GM19025 (cell line): ENCODE results near the gene UST.

Experiments
- ATAC-seq: cut with Tn5 transposase; IDR thresholded peaks from one replicate; pipeline ENCODE4 v1.9.1; 2021; ENCODE audit warnings: mild to moderate bottlenecking, low read depth, moderate library complexity; ENCODE audit not compliant: unreplicated experiment

The UST gene

DNA sequence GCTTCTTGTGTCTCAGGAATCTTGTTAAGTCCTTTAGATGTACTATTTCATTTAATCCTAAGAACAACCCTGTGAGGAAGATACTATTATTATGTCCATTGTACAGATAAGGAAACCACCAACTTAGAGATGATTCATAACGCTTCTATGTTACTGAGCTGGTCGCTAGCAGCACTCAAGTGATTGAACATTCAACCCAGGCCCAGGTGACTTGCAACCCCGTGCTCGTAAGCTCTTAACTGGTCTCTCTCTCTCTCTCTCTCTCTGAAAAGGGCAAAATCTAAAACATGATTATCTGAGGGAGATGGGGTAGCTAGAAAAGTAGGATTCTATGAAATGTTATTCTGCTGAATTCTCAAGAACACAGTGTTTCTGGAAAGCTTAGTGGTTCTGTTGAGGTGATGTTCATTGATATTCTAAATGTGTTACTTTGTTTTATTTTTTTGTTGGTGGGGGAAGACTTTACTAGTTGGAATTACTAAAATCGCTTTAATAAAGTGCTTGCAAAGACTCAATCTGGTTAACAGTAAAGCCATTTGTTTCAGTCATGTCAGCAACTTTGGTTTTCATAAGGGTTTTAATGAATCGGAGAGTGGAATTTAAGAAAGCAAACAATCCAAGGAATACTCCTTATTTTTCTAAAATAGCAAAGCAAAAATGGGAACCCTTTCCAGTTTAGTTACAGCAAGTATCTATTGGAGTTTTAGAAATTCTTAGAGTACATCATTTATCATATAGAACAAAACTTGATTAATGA, 305.7 kb downstream of the UST start:
- ATAC-seq: no peak

DNA sequence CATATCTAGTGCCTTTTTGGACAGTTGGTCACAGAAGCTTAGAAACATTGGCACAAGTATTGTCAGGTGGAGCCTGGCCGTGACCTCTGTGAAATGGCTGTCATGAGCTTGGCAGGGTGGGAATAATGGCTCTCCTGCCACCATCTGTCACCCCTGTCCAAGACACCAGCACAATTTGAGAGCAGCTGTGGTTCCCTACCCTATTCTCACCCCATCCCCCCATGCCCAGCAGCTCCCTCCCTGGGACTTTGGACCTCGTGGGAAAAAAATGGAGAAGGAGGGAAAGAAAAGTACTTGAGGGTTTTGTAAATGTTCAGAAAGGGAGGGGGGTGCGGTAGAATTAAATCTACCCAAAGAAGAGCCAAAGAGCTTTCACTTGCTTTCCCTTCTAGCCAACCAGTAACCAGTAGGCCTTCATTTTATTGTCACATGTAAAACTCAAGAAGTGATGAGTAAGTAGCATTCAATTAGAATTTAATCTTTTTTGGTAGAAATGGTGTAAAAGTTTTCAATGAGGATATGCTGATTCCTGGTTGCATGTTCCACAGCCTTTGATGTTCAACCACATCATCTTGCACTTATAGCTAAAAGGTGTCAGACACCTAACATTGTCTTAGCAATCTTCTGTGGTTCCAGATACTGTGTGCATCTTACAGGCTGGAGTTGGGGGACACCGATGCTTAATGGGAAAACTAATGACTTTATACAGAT, 307.2 kb downstream of the UST start:
- no peak for ATAC-seq

DNA sequence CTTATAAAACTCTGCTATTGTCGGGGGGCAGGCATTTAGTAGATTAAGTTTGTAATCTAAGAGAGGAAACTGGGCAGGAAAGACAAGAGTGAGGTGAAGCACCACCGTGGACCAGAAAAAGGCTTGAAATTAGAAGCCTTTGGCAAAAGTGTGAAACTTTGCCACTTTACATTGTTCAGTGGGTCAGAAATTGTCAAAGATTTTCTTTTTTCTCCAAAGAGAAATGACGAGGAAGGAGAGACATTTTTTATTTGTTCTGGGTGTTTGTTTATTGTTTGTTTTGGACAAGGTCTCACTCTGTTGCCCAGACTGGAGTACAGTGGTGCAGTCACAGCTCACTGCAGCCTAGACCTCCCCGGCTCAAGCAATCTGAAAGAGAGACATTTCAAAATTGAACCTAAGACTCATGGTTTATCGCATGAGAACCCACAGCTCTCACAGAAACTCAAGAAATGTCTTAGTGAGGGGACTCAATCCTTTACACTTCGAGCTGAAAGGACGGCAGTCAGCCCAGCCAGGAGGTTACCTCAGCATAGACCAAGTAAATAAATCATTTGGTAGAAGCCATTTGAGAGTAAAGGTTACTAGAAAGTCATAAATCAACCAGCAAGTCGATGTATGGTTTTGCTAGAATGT, 307.8 kb downstream of the UST start:
- no peak for ATAC-seq

DNA sequence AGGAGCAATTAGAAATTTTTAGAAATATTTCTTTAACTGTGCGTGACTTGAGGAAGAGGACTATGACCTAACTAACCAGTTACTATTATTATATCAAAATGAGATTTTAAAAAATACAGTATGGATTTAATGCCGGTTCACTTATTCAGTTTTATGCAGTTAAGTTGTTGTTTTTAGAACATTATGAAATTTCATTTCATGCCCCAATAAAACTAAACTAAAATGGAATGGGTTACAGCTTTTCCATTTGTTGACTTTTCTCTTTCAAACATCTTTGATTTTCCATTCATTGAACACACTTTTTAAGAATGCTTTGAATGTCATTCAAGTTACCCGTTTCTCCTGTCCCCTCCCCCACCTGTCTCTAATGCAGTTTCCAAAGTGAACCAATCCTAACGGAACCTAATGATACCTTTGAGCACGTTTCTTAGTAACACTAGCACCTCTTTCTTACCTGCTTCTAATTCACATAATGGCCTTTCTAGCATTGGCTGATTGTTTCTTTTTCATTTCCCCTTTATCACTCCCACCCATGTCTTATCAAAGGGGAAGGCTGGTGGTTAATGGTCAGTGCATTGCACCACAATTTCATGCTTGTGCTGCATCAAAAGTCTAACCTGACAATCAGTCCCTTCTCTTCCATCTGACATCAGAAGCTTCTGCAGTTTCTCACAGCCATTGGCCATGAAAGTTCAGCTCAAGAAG, 308.5 kb downstream of the UST start:
- ATAC-seq: no peak

DNA sequence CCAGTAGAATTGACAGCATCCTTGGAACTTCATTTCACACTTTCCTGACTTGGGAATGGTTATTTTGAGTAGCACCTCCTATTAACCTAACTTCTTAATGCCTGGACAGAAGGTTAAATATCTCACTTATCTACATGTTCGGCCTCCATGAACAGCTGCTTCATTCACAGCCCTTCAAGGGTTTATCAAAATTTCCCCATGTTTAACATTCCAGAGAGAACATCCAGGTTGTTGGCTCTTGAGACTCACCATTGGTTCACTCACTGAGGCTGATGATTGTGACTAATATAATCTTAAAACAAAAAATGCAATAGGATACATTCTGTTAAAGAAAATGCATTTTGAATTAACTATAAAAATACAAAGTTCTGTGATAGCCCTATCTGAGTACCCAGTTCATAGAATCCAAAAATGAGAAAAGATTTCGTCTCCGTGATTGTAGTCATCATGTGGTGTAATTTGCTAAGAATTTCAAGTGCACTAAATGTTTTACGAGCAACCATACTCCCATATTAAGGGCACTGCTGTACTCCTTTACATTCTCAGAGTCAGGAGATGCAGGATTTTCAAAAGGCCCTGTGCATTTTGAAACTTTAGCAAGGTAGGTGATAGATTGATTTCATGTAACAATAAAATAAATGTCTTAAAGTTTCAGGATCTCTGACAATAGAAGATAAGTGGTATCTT, 310.1 kb downstream of the UST start:
- ATAC-seq: no peak

GRCh38 chr6:149057464-149057840, 310.6 kb downstream of the UST start:
- no peak for ATAC-seq

GRCh38 chr6:149059557-149059956, 312.7 kb downstream of the UST start:
- ATAC-seq: no peak

DNA sequence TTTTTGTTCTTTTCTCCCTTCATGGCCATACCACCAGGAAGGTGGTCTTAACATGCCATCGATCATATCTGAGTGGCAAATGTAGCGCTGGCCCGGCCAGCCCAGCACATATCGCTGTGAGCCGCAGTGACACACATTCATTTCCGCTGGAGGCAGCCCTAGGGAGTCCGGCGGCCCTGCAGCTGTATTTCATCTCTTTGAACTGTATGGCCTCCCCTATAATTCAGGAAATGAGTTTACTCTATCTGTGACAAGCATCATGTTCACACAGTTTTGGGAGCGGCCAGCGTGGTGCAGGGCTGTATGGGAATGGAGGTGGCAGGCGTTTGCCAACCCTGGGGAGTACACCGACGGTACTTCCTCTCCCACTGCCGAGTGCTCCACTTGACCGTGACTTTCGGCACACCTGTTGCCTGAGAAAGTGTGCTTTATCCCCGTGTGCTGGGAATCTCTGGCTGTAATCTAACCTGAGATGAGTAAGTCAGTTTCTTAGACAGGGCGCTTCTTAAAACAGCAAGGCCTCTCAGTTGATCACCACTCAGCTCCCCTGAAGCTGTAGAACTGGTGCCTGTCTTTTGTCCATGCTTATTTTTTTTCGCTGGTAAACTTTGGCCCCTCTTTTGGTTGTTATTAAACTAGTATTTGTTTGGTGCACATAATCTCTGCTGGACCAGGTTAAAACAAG, 313.6 kb downstream of the UST start:
- peak; percentile 72 for ATAC-seq

- no peak for ATAC-seq
Measured at GRCh38 chr6:149060985-149061760, 314.3 kb downstream of the UST start.

GRCh38 chr6:149061930-149062329, 315.1 kb downstream of the UST start:
- ATAC-seq: no peak

DNA sequence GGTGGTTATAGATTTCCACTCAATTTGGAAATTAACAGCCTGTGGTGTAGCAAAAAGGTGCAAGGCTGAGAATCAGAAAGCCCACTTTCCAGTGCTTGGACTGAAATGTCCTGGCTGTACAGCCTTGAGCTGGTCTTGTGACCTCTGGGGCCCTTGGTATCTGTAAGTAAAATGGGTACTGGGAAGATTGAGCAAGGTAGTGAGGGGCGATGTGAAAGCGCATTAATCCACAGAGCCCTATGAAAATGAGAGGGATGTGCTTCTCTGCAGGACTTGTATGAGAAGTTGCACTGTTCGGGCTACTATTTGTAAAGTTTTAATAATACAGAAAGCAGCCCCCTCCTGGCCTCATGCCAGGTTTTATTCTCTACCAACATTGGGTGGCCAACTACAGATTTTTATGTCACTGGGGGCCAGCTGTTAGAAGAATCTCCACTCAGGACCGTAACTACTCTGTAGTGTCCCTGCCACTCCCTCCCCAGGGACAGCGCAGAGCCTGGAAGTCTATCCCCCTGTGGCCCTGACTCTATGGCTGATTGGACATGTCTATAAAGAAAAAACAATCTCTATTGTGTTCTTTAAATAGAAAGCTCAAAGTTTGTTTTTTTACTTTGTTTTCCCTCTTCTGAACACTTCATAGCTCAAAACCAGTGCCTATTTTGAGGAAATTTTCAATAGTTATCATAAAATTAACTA, 316.0 kb downstream of the UST start:
- no peak for ATAC-seq

DNA sequence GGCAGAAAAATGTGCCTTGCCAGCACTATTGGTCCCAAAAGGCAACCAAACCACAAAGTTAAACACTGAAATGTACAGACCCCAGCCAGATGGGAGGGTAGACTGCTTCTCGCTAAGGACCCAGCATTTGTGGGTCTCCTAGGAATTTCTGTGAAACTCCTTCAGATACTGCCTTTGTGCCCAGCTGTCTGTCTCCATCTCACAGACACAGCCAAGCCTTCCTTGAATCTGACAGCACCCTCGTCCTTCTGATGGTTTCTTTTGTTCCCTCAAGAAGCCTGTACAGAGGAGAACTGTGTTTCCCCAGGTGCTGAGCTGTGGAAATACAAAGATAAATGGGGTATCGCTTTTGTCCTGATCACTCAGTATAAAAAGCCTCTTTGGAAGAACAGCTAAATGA, 316.6 kb downstream of the UST start:
- no peak for ATAC-seq

DNA sequence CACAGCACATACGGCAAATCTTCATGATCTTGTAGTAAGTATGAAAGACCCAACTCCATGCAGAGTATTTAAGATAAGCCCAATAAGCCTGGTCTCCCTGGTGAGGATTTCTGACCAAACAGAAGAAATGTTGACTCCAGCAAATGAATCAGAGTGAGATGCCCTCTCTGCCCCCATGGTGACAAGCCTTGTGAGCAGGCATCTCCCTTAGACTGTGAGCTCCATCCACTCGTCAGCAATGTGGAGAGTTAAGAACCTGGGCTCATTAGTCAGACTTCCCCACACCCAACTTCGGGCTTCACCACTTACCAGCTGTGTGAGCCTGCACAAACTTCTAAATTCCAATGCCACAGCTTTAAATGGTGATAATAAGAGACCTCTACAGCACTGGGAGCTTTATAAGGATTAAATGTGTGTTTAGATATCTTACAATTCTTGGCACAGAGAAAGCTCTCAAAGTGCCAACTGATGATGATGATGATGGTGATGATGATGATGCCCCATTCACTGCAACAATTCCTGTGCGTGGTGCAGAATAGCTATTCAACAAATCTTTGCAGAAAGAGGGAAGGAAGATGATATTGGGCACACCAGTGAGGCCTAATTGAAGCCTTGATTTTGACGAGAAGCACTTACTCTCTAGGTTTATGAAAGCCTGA, 317.3 kb downstream of the UST start:
- ATAC-seq: no peak

- ATAC-seq: no peak
Measured at GRCh38 chr6:149064660-149065015, 317.8 kb downstream of the UST start.

DNA sequence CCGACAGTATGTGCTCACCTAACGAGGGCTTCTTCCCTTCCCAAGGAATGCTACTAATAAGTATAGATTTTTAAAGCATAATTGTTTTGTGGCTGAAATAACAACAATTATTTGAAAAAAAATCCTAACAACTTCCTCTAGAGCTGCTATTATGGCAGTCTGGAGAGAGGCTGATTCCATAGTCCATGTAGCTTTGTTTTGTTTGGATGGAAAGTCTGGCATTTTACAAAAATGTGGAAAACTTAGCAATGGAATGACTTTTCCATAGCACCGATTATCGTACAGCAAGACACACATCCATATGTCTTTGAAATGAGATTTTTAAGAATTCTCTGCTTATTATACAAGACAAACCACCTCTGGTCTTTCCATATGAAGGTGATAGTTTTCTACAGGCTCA, 318.3 kb downstream of the UST start:
- no peak for ATAC-seq

- peak; percentile 98 for ATAC-seq
Measured at GRCh38 chr6:149065658-149066556, 319.1 kb downstream of the UST start.

DNA sequence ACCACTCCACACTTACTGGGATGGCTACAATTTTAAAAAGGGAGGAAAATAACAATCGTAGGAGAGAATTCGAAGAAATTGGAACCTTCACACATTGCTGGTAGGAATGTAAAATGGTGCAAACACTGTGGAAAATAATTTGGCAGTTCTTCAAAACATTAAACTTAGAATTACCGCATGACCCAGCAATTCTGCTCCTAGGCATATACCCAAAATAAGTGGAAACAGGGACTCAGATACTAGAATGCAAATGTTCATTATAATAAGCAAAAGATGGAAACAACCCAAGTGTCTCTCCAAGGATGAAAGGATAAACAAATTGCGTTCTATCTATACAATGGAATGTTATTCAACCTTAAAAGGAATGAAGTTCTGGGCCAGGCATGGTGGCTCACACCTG, 325.2 kb downstream of the UST start:
- ATAC-seq: no peak
